Measurements from ENCODE around the gene FKBP10.

- TF ChIP-seq POLR2A (IDR thresholded peaks at IDR 0.05) (no peak), CTCF (IDR thresholded peaks at IDR 0.05) (no peak)
Observed at GRCh38 chr17:41800601-41801373, 12.0 kb upstream of the FKBP10 start.

Data from heart left ventricle (tissue), 13 donors.